ENCODE measurements around the gene MCOLN2.

DNA sequence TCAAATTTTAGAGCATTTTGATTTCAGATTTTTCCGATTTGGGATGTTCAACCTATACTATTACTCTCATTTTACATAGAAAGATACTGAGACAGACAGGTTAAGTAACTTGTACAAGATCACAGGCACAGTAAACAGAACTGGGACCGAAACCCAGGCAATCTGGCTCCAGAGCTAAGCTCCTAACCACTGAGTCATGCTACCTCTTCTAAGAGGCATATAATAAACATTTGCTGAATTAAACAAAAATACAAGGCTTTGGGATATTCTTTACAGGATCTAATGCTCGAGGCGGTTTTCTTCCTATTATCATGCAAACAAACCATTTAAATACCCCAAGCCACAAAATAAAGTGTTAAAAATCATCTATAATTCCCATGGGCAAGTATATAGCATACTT lies 50.3 kb downstream of the MCOLN2 start:
- TF ChIP-seq, protein P1, sequence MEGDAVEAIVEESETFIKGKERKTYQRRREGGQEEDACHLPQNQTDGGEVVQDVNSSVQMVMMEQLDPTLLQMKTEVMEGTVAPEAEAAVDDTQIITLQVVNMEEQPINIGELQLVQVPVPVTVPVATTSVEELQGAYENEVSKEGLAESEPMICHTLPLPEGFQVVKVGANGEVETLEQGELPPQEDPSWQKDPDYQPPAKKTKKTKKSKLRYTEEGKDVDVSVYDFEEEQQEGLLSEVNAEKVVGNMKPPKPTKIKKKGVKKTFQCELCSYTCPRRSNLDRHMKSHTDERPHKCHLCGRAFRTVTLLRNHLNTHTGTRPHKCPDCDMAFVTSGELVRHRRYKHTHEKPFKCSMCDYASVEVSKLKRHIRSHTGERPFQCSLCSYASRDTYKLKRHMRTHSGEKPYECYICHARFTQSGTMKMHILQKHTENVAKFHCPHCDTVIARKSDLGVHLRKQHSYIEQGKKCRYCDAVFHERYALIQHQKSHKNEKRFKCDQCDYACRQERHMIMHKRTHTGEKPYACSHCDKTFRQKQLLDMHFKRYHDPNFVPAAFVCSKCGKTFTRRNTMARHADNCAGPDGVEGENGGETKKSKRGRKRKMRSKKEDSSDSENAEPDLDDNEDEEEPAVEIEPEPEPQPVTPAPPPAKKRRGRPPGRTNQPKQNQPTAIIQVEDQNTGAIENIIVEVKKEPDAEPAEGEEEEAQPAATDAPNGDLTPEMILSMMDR (IDR thresholded peaks at IDR 0.05; ENCODE audit: low read depth, low read length, poor library complexity, severe bottlenecking): no peak
- TF ChIP-seq EZH2phosphoT487 (IDR thresholded peaks at IDR 0.05; ENCODE audit: borderline replicate concordance, low read length): no peak
